GM12878 (cell line): ENCODE measurements around the gene KLF18.

Experiments used
- CBFB ChIP-seq: IDR thresholded peaks from 2 replicates; pipeline ENCODE4 v1.6.1; 2016; ENCODE audit warnings: antibody characterized with exemption, low read depth
- CHD2 ChIP-seq: IDR thresholded peaks from 2 replicates; pipeline ENCODE4 v1.6.1; 2011; ENCODE audit warnings: low read depth, low read length, improper control_type of control experiment, borderline replicate concordance
- CHD4 ChIP-seq: fragments of 200-600 bp; sonication (generic); IDR thresholded peaks from 2 replicates; pipeline ENCODE4 v1.6.1; 2016; ENCODE audit warnings: mild to moderate bottlenecking
- EZH2 ChIP-seq: IDR thresholded peaks from 2 replicates; pipeline ENCODE4 v1.6.1; 2012; ENCODE audit warnings: low read depth, mild to moderate bottlenecking, control low read depth, inconsistent platforms, low read length, borderline replicate concordance; ENCODE audit not compliant: control insufficient read depth
- JUND ChIP-seq: IDR thresholded peaks from 2 replicates; pipeline ENCODE4 v1.6.1; 2012; ENCODE audit warnings: low read depth, mild to moderate bottlenecking, low read length, improper control_type of control experiment, moderate library complexity
- MXI1 ChIP-seq: fragments of 150-350 bp; IDR thresholded peaks from 2 replicates; pipeline ENCODE4 v1.6.1; 2011; ENCODE audit warnings: low read depth, mild to moderate bottlenecking, inconsistent platforms, low read length, improper control_type of control experiment
- POLR2AphosphoS5 ChIP-seq: IDR thresholded peaks from 2 replicates; pipeline ENCODE4 v1.6.1; 2011; ENCODE audit warnings: mild to moderate bottlenecking, low read length, inconsistent platforms
- POU2F2 ChIP-seq: IDR thresholded peaks from 3 replicates; pipeline ENCODE4 v1.6.1; 2011; ENCODE audit warnings: low read depth, mild to moderate bottlenecking, low read length, borderline replicate concordance
- SMAD1 ChIP-seq: fragments of 450-650 bp; IDR thresholded peaks from 2 replicates; pipeline ENCODE4 v1.6.1; 2018; ENCODE audit warnings: mild to moderate bottlenecking, low read depth; ENCODE audit not compliant: partially characterized antibody
- YY1 ChIP-seq: IDR thresholded peaks from 2 replicates; pipeline ENCODE4 v1.6.1; 2011; ENCODE audit warnings: low read depth, mild to moderate bottlenecking, low read length
- TF ChIP-seq, protein P1 (sequence below), 3 experiments: IDR thresholded peaks in 2 of 3; conservative IDR thresholded peaks in 1 of 3; 2 replicates each; pipeline ENCODE4 v1.5.1; 2011; ENCODE audit warnings: low read depth in 3 of 3, low read length in 3 of 3, mild to moderate bottlenecking in 3 of 3, control low read depth in 2 of 3, moderate library complexity in 2 of 3, inconsistent platforms in 1 of 3, mixed read lengths in 1 of 3; ENCODE audit not compliant: control insufficient read depth in 2 of 3, insufficient read depth in 1 of 3; ENCODE audit errors: extremely low read depth in 1 of 3
- TF ChIP-seq, protein P2 (sequence below): IDR thresholded peaks from 2 replicates; pipeline ENCODE4 v1.6.1; 2012; ENCODE audit warnings: low read length, inconsistent platforms
- TF ChIP-seq, protein P3 (sequence below): fragments of 450-650 bp; IDR thresholded peaks from 2 replicates; pipeline ENCODE4 v1.6.1; 2017; ENCODE audit warnings: mild to moderate bottlenecking, moderate library complexity

DNA sequence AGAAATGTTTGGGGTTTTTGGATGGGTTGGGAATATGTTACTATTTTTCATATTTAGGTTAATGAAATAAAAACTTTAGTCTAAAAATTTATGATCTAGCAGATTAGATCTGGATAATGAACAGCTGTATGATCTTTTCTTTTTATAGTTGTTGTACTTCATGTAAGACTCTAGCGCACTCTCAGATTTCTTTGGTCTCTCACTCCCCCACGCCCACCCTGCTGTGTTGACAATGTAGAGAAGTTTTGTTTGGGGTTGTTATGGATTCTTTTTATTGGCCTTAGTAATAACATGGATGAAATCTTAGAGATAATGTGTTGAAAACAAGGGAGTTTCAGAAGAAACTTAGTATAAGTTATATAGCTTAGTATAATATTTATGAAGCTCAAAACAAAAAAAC is 5.5 kb downstream of the KLF18 start:
- TF ChIP-seq, protein P1, sequence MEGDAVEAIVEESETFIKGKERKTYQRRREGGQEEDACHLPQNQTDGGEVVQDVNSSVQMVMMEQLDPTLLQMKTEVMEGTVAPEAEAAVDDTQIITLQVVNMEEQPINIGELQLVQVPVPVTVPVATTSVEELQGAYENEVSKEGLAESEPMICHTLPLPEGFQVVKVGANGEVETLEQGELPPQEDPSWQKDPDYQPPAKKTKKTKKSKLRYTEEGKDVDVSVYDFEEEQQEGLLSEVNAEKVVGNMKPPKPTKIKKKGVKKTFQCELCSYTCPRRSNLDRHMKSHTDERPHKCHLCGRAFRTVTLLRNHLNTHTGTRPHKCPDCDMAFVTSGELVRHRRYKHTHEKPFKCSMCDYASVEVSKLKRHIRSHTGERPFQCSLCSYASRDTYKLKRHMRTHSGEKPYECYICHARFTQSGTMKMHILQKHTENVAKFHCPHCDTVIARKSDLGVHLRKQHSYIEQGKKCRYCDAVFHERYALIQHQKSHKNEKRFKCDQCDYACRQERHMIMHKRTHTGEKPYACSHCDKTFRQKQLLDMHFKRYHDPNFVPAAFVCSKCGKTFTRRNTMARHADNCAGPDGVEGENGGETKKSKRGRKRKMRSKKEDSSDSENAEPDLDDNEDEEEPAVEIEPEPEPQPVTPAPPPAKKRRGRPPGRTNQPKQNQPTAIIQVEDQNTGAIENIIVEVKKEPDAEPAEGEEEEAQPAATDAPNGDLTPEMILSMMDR (IDR thresholded peaks at IDR 0.05 in 2 of 3, conservative IDR thresholded peaks at IDR 0.05 in 1 of 3; ENCODE audit: control insufficient read depth in 2 of 3, extremely low read depth in 1 of 3, insufficient read depth in 1 of 3, low read depth in 3 of 3, low read length in 3 of 3) = no peak
- TF ChIP-seq CHD4 (no peak), POU2F2 (no peak), JUND (no peak), SMAD1 (no peak), CHD2 (no peak), EZH2 (no peak), YY1 (no peak), CBFB (no peak), MXI1 (no peak), POLR2AphosphoS5 (no peak)
- TF ChIP-seq, protein P2, sequence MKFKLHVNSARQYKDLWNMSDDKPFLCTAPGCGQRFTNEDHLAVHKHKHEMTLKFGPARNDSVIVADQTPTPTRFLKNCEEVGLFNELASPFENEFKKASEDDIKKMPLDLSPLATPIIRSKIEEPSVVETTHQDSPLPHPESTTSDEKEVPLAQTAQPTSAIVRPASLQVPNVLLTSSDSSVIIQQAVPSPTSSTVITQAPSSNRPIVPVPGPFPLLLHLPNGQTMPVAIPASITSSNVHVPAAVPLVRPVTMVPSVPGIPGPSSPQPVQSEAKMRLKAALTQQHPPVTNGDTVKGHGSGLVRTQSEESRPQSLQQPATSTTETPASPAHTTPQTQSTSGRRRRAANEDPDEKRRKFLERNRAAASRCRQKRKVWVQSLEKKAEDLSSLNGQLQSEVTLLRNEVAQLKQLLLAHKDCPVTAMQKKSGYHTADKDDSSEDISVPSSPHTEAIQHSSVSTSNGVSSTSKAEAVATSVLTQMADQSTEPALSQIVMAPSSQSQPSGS = no peak
- TF ChIP-seq, protein P3, sequence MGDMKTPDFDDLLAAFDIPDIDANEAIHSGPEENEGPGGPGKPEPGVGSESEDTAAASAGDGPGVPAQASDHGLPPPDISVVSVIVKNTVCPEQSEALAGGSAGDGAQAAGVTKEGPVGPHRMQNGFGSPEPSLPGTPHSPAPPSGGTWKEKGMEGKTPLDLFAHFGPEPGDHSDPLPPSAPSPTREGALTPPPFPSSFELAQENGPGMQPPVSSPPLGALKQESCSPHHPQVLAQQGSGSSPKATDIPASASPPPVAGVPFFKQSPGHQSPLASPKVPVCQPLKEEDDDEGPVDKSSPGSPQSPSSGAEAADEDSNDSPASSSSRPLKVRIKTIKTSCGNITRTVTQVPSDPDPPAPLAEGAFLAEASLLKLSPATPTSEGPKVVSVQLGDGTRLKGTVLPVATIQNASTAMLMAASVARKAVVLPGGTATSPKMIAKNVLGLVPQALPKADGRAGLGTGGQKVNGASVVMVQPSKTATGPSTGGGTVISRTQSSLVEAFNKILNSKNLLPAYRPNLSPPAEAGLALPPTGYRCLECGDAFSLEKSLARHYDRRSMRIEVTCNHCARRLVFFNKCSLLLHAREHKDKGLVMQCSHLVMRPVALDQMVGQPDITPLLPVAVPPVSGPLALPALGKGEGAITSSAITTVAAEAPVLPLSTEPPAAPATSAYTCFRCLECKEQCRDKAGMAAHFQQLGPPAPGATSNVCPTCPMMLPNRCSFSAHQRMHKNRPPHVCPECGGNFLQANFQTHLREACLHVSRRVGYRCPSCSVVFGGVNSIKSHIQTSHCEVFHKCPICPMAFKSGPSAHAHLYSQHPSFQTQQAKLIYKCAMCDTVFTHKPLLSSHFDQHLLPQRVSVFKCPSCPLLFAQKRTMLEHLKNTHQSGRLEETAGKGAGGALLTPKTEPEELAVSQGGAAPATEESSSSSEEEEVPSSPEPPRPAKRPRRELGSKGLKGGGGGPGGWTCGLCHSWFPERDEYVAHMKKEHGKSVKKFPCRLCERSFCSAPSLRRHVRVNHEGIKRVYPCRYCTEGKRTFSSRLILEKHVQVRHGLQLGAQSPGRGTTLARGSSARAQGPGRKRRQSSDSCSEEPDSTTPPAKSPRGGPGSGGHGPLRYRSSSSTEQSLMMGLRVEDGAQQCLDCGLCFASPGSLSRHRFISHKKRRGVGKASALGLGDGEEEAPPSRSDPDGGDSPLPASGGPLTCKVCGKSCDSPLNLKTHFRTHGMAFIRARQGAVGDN = no peak
